ENCODE results near the gene CDH4. TPM values are rescaled to one million over a fixed set of nuclear protein-coding genes. Genes with fewer than 3 reads are reported as not detected.
"Not testable (repeated sequence)": the region's sequence is repeated elsewhere in the genome, so short reads cannot be mapped to it uniquely, and the experiment has no call there.

Gene CDH4
- total RNA-seq, 1 experiment from 2014 or later, result not detected

DNA sequence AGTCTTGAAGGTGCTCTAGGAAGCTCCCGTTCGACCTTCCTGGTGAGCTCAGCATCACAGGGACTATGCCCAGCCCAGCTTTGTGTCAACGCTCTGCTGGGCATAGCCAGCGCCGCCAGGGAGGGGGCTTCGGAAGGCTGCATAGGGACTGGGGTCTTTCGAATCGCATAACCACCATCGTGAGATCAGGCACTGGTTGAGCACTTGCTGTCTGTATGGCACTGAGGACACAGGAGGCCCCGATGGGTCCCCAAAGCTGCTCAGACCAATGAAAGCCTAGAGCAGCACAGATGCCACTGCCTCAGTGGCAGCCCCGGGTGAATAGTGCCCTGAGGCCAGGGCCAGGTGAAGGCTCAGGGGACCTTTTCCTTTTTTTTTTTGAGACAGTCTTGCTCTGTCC lies 716.9 kb downstream of the CDH4 start:
- POLR2A ChIA-PET, result no interaction called here
- BruUV-seq (replicated peaks), result no TSS peak
- no peak overlapping the region for H3K4me3 Mint-ChIP-seq (ENCODE audit: unreplicated experiment)
- CTCF ChIA-PET, result no interaction called here
- no peaks in the 10 kb centered on the region for H3K4me1 ChIP-seq
- peak in 1 of 2 experiments; percentile 34 for DNase-seq
- H3K27ac Mint-ChIP-seq (ENCODE audit: unreplicated experiment), result no peak overlapping the region
- intact Hi-C loops (cut with micrococcal nuclease; ENCODE audit: unreplicated experiment), result no loop called here
- TF ChIP-seq, protein P1, sequence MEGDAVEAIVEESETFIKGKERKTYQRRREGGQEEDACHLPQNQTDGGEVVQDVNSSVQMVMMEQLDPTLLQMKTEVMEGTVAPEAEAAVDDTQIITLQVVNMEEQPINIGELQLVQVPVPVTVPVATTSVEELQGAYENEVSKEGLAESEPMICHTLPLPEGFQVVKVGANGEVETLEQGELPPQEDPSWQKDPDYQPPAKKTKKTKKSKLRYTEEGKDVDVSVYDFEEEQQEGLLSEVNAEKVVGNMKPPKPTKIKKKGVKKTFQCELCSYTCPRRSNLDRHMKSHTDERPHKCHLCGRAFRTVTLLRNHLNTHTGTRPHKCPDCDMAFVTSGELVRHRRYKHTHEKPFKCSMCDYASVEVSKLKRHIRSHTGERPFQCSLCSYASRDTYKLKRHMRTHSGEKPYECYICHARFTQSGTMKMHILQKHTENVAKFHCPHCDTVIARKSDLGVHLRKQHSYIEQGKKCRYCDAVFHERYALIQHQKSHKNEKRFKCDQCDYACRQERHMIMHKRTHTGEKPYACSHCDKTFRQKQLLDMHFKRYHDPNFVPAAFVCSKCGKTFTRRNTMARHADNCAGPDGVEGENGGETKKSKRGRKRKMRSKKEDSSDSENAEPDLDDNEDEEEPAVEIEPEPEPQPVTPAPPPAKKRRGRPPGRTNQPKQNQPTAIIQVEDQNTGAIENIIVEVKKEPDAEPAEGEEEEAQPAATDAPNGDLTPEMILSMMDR (IDR thresholded peaks at IDR 0.05; ENCODE audit: insufficient read depth in 1 of 2, low read depth in 1 of 2, low read length in 1 of 2, severe bottlenecking in 1 of 2, unreplicated experiment in 1 of 2), result no peak
- no peaks in the 10 kb centered on the region for H3K27me3 Mint-ChIP-seq (ENCODE audit: insufficient read depth, unreplicated experiment)
- H3K9me3 Mint-ChIP-seq (ENCODE audit: unreplicated experiment), result no peaks in the 10 kb centered on the region
- H3K4me3 ChIP-seq (ENCODE audit: low read depth, low read length), result no peak overlapping the region
- H3K36me3 ChIP-seq (ENCODE audit: control insufficient read depth, insufficient read depth, low read length), result no peaks in the 10 kb centered on the region
- no peaks in the 10 kb centered on the region for H3K27me3 ChIP-seq (replicated peaks; ENCODE audit: control insufficient read depth, insufficient read depth, low read length)
- H3K36me3 Mint-ChIP-seq (ENCODE audit: insufficient read depth, unreplicated experiment), result peaks cover 36% of the 10 kb centered on the region
- no peaks in the 10 kb centered on the region for H3K9me3 ChIP-seq
- H3K4me1 Mint-ChIP-seq (ENCODE audit: low read depth, unreplicated experiment), result no peaks in the 10 kb centered on the region

DNA sequence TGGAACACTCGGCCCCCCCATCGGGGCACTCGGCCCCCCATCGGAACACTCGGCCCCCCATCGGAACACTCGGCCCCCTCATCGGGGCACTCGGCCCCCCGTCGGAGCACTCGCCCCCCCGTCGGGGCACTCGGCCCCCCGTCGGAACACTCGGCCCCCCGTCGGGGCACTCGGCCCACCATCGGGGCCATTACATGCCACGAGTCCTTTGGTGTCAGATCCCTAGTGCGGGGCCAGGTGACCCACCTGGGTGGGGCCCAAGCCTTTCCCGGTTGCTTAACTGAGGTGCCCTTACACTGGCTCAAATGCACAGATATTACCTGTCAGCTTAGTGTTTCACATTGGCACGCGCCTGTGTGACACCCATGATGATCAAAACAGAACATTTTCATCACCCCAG lies 717.7 kb downstream of the CDH4 start:
- TF ChIP-seq, protein P1 (IDR thresholded peaks at IDR 0.05; ENCODE audit: insufficient read depth in 1 of 2, low read depth in 1 of 2, low read length in 1 of 2, severe bottlenecking in 1 of 2, unreplicated experiment in 1 of 2), result no peak
- Histone ChIP-seq H3K4me3 (ENCODE audit: low read depth, low read length) (no peak overlapping the region), H3K9me3 (no peaks in the 10 kb centered on the region), H3K27me3 (replicated peaks; ENCODE audit: control insufficient read depth, insufficient read depth, low read length) (no peaks in the 10 kb centered on the region), H3K36me3 (ENCODE audit: control insufficient read depth, insufficient read depth, low read length) (0 out of 2 replicates have a peak, but pooled peaks cover 2% of the 10 kb centered on the region), H3K4me1 (no peaks in the 10 kb centered on the region)
- intact Hi-C loops (cut with micrococcal nuclease; ENCODE audit: unreplicated experiment), result no loop called here
- no peak overlapping the region for H3K4me3 Mint-ChIP-seq (ENCODE audit: unreplicated experiment)
- H3K27me3 Mint-ChIP-seq (ENCODE audit: insufficient read depth, unreplicated experiment), result no peaks in the 10 kb centered on the region
- H3K27ac Mint-ChIP-seq (ENCODE audit: unreplicated experiment), result no peak overlapping the region
- no TSS peak for BruUV-seq (replicated peaks)
- no peaks in the 10 kb centered on the region for H3K9me3 Mint-ChIP-seq (ENCODE audit: unreplicated experiment)
- H3K36me3 Mint-ChIP-seq (ENCODE audit: insufficient read depth, unreplicated experiment), result peaks cover 45% of the 10 kb centered on the region
- no peak for DNase-seq
- CTCF ChIA-PET, result no interaction called here
- no peaks in the 10 kb centered on the region for H3K4me1 Mint-ChIP-seq (ENCODE audit: low read depth, unreplicated experiment)
- POLR2A ChIA-PET, result no interaction called here

DNA sequence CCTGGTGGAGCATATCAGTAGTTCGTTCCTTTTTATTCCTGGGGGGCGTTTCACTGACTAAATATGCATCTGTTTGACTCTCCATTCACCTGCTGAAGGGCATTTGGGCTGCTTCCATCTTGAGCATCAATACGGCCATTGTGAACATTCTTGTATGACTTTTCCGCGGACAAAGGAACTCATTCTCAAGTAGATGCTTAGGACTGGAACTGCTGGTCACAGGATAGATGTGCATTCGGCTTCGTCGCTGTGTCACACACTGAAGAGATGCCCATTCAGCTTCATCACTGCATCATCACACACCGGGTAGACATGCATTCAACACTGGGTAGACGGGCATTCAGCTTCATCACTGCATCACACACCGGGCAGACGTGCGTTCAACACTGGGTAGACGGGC lies 718.3 kb downstream of the CDH4 start:
- H3K4me1 ChIP-seq, result no peaks in the 10 kb centered on the region
- BruUV-seq (replicated peaks), result no TSS peak
- no peaks in the 10 kb centered on the region for H3K9me3 ChIP-seq
- peaks cover 45% of the 10 kb centered on the region for H3K36me3 Mint-ChIP-seq (ENCODE audit: insufficient read depth, unreplicated experiment)
- no peak overlapping the region for H3K4me3 ChIP-seq (ENCODE audit: low read depth, low read length)
- peak in 1 of 2 experiments; percentile 26 for DNase-seq
- H3K36me3 ChIP-seq (ENCODE audit: control insufficient read depth, insufficient read depth, low read length), result 0 out of 2 replicates have a peak, but pooled peaks cover 2% of the 10 kb centered on the region
- H3K27me3 Mint-ChIP-seq (ENCODE audit: insufficient read depth, unreplicated experiment), result no peaks in the 10 kb centered on the region
- ChIA-PET CTCF (interaction anchor here (0.7 kb wide), 1 partner anchor 116 kb away, joined by 3 read pairs; no protein-coding TSS in a partner anchor), POLR2A (no interaction called here)
- H3K27ac Mint-ChIP-seq (ENCODE audit: unreplicated experiment), result no peak overlapping the region
- intact Hi-C loops (cut with micrococcal nuclease; ENCODE audit: unreplicated experiment), result no loop called here
- no peaks in the 10 kb centered on the region for H3K27me3 ChIP-seq (replicated peaks; ENCODE audit: control insufficient read depth, insufficient read depth, low read length)
- no peaks in the 10 kb centered on the region for H3K9me3 Mint-ChIP-seq (ENCODE audit: unreplicated experiment)
- no peak overlapping the region for H3K4me3 Mint-ChIP-seq (ENCODE audit: unreplicated experiment)
- no peaks in the 10 kb centered on the region for H3K4me1 Mint-ChIP-seq (ENCODE audit: low read depth, unreplicated experiment)
- TF ChIP-seq, protein P1 (IDR thresholded peaks at IDR 0.05; ENCODE audit: insufficient read depth in 1 of 2, low read depth in 1 of 2, low read length in 1 of 2, severe bottlenecking in 1 of 2, unreplicated experiment in 1 of 2), result no peak

DNA sequence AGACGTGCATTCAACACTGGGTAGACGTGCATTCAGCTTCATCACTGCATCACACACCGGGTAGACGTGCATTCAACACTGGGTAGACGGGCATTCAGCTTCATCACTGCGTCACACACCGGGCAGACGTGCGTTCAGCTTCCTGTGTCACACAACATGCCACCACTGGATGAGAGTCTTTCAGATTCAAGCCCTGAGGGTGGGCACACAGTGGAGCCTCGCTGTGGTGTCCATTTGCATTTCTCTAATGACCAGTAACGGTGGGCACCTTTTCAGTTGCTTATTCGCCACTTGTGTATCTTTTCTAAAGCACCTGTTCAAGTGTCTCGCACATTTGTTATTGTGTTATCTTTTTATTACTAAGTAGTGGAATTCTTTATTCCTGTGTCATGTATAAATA lies 719.5 kb downstream of the CDH4 start:
- BruUV-seq (replicated peaks), result not testable (repeated sequence)

More for the DNA sequence above, 719.5 kb downstream of the CDH4 start:
- H3K4me1 ChIP-seq; H3K27ac Mint-ChIP-seq (ENCODE audit: unreplicated experiment); H3K36me3 ChIP-seq (ENCODE audit: control insufficient read depth, insufficient read depth, low read length); POLR2A ChIA-PET; H3K4me1 Mint-ChIP-seq (ENCODE audit: low read depth, unreplicated experiment); H3K4me3 ChIP-seq (ENCODE audit: low read depth, low read length); H3K9me3 Mint-ChIP-seq (ENCODE audit: unreplicated experiment); H3K27me3 ChIP-seq (replicated peaks; ENCODE audit: control insufficient read depth, insufficient read depth, low read length); H3K9me3 ChIP-seq; H3K27me3 Mint-ChIP-seq (ENCODE audit: insufficient read depth, unreplicated experiment); H3K4me3 Mint-ChIP-seq (ENCODE audit: unreplicated experiment); intact Hi-C loops (cut with micrococcal nuclease; ENCODE audit: unreplicated experiment): not testable (repeated sequence)
- peak in 1 of 2 experiments; percentile 24 for DNase-seq
- CTCF ChIA-PET, result interaction anchor here (0.6 kb wide), 1 partner anchor 321 kb away, joined by 3 read pairs; no protein-coding TSS in a partner anchor
- peaks cover 48% of the 10 kb centered on the region for H3K36me3 Mint-ChIP-seq (ENCODE audit: insufficient read depth, unreplicated experiment)
